CD4-positive, alpha-beta memory T cell (primary cell): ENCODE measurements around the gene SLK. TPM values are rescaled to one million over a fixed set of nuclear protein-coding genes. Genes with fewer than 3 reads are reported as not detected.

Experiments used
- CTCF ChIA-PET: fragments of 350-600 bp; sonication (Branson Sonifier 250); formaldehyde crosslinking; loops from one replicate; lab custom pipeline; 2021; ENCODE audit warnings: inconsistent platforms; ENCODE audit not compliant: partially characterized antibody; lab: Charles Lee
- POLR2A ChIA-PET: fragments of 350-600 bp; sonication (Branson Sonifier 250); formaldehyde crosslinking; loops from one replicate; lab custom pipeline; 2021; ENCODE audit not compliant: partially characterized antibody; lab: Charles Lee
- DNase-seq, 5 donors: peaks; one replicate each; pipeline versions ENCODE4 v3.0.0 to v3.0.0-alpha.2; 2020 to 2022; ENCODE audit warnings: mixed read lengths in 1 of 5
- H3K27ac ChIP-seq: one replicate; pipeline ENCODE4 v1.7.0; 2013; ENCODE audit warnings: low read depth, low read length
- H3K27me3 ChIP-seq: 2 replicates; pipeline ENCODE4 v1.7.0; 2013; ENCODE audit warnings: mild to moderate bottlenecking, low read length, moderate library complexity; ENCODE audit not compliant: insufficient read depth
- H3K36me3 ChIP-seq: 2 replicates; pipeline ENCODE4 v1.7.0; 2013; ENCODE audit warnings: mild to moderate bottlenecking, low read length, moderate library complexity; ENCODE audit not compliant: insufficient read depth
- H3K4me1 ChIP-seq: 2 replicates; pipeline ENCODE4 v1.7.0; 2013; ENCODE audit warnings: mild to moderate bottlenecking, low read length, moderate library complexity; ENCODE audit not compliant: insufficient read depth
- H3K4me3 ChIP-seq, 2 donors: one replicate each; pipeline ENCODE4 v1.7.0; 2013; ENCODE audit warnings: low read length in 2 of 2, mild to moderate bottlenecking in 1 of 2
- H3K9me3 ChIP-seq, 2 donors: one replicate each; pipeline ENCODE4 v1.7.0; 2013; ENCODE audit warnings: low read length in 2 of 2, control low read depth in 1 of 2; ENCODE audit not compliant: control insufficient read depth in 1 of 2
- H3K27ac Mint-ChIP-seq, 7 donors: one replicate each; pipeline ENCODE4 v1.8.0; 2020 to 2021; ENCODE audit warnings: mixed read lengths in 7 of 7, mild to moderate bottlenecking in 6 of 7, inconsistent platforms in 3 of 7, moderate library complexity in 3 of 7
- H3K27me3 Mint-ChIP-seq, 2 donors: one replicate each; pipeline ENCODE4 v1.8.0; 2020 to 2021; ENCODE audit warnings: mixed read lengths in 2 of 2
- H3K36me3 Mint-ChIP-seq, 2 donors: one replicate each; pipeline ENCODE4 v1.8.0; 2020 to 2021; ENCODE audit warnings: mixed read lengths in 2 of 2, inconsistent platforms in 1 of 2, mild to moderate bottlenecking in 1 of 2
- H3K4me1 Mint-ChIP-seq, 4 donors: one replicate each; pipeline ENCODE4 v1.8.0; 2020 to 2021; ENCODE audit warnings: mixed read lengths in 4 of 4, mild to moderate bottlenecking in 1 of 4
- H3K4me3 Mint-ChIP-seq, 8 donors: one replicate each; pipeline ENCODE4 v1.8.0; 2020 to 2021; ENCODE audit warnings: mixed read lengths in 8 of 8, mild to moderate bottlenecking in 7 of 8, moderate library complexity in 6 of 8, inconsistent platforms in 3 of 8
- H3K9me3 Mint-ChIP-seq, 8 donors: one replicate each; pipeline ENCODE4 v1.8.0; 2020 to 2021; ENCODE audit warnings: mixed read lengths in 8 of 8, mild to moderate bottlenecking in 5 of 8, inconsistent platforms in 3 of 8, moderate library complexity in 1 of 8
- intact Hi-C: fragments of 100-400 bp; cut with micrococcal nuclease; formaldehyde crosslinking; loops from one replicate; pipeline ENCODE4 v1.15.1; 2023
- polyA plus RNA-seq, 2 donors: library from polyadenylated mRNA; unstranded; fragments of 300-500 nt; fragmentation: Illumina TruSeq; gene quantifications; one replicate each; pipeline ENCODE4 v1.2.3, GENCODE V29; 2021
- total RNA-seq, 2 experiments: library from RNA; stranded (reverse); gene quantifications; one replicate each; pipeline ENCODE4 v1.2.3, GENCODE V29; 2021

SLK gene
- total and polyA plus RNA-seq, 4 experiments from 2014 or later = 1.6 to 31.1 (median 22.6) TPM

DNA sequence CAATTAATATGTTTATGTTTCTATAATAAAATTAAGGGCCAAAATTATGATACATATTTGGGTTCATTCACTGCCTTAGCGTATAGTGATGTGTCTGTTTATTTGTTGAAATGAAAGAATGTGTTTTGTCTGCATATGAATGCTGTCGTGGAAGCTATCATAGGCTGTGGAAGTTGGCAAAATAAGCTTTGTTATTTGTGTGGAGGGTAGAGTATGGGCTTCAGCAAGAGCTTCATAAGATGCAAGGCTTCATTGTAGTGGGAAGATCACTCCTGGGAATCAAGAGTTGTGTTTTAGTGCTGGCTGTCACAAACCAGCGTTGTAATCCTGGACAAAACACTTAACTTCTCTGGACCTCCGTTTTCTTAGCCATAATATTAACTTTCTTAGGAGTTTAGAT, 2.5 kb downstream of the SLK start:
- POLR2A ChIA-PET = interaction anchor here (1.0 to 3.7 kb wide), 4 partner anchors 14 to 152 kb away, joined by 3 to 18 read pairs (median 8); partner anchors contain the start of gene SFR1

DNA sequence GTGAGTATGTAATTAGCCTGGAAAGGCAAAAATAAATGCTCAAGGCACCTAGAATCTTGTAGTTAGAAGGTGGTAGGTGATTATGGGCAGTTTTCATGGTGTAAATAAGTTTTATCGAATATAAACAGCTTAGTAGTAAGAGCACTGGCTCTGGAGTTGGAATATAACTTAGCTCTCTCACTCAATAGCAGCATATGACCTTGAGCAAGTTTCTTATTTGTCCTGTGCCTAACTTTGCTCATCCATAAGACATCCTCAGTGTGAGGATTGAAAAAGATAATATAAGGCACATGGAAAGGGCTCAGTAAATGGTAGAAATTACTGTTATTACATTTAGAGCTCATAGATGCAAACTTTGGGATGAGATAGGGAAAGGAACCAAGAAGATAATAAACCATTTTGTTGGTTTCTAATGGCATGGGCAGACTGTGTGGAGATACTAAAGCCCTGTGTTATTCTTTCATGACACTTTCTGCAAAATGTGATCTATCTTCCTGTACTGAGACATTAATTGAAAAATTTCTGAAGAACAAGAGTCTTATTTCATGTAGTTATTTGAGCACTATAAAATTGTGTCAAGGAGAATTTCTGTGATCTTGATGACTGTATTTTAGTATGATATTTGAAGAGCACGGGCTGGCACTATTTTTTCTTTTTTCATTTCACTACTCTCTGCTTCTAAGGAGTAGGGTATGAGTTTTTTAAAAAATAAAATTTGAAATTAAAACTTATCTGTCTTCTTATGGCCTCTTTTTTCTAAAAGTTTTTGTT, 3.1 kb downstream of the SLK start:
- H3K4me1 ChIP-seq = peaks cover 50% of the 10 kb centered on the region
- H3K36me3 ChIP-seq = no peaks in the 10 kb centered on the region
- peak overlapping the region; percentile 93 to 100 (median 98) for H3K4me3 Mint-ChIP-seq
- H3K27me3 Mint-ChIP-seq = no peaks in the 10 kb centered on the region
- peaks cover 5 to 16% of the 10 kb centered on the region in 2 donors for H3K36me3 Mint-ChIP-seq
- H3K9me3 ChIP-seq = no peaks in the 10 kb centered on the region
- POLR2A ChIA-PET = interaction anchor here (1.0 to 3.7 kb wide), 4 partner anchors 13 to 151 kb away, joined by 3 to 18 read pairs (median 8); partner anchors contain the start of gene SFR1
- peak overlapping the region; percentile 13 to 48 for H3K4me3 ChIP-seq
- H3K4me1 Mint-ChIP-seq = peaks cover 47 to 75% (median 59%) of the 10 kb centered on the region in 4 donors
- H3K27ac ChIP-seq = peak overlapping the region; percentile 74
- H3K27ac Mint-ChIP-seq = peak overlapping the region in 6 of 7 donors; percentile 17 to 89 (median 76)
- CTCF ChIA-PET = interaction anchor here (0.9 to 1.6 kb wide), 6 partner anchors 13 to 263 kb away, joined by 3 to 6 read pairs (median 4); partner anchors contain the start of gene SFR1
- H3K9me3 Mint-ChIP-seq = peaks cover 0 to 2% (median 0%) of the 10 kb centered on the region in 8 donors
- H3K27me3 ChIP-seq = no peaks in the 10 kb centered on the region
- intact Hi-C loops = loop anchor here (5.0 kb wide), 1 partner anchor 297 kb away; the partner anchor contains the start of gene GSTO2
- no peak for DNase-seq

More for the DNA sequence above, 2.5 kb downstream of the SLK start:
- Mint-ChIP-seq H3K36me3 (peaks cover 3 to 14% of the 10 kb centered on the region in 2 donors), H3K27ac (peak overlapping the region in 6 of 7 donors; percentile 17 to 89 (median 85)), H3K4me3 (peak overlapping the region; percentile 93 to 100 (median 98)), H3K4me1 (peaks cover 45 to 71% (median 56%) of the 10 kb centered on the region in 4 donors), H3K27me3 (no peaks in the 10 kb centered on the region), H3K9me3 (peaks cover 0 to 2% (median 0%) of the 10 kb centered on the region in 8 donors)
- H3K9me3 ChIP-seq = no peaks in the 10 kb centered on the region
- peak overlapping the region; percentile 13 to 48 for H3K4me3 ChIP-seq
- CTCF ChIA-PET = interaction anchor here (0.7 to 1.6 kb wide), 6 partner anchors 14 to 263 kb away, joined by 3 to 6 read pairs (median 4); partner anchors contain the start of gene SFR1
- no peak for DNase-seq
- intact Hi-C loops = loop anchor here (5.0 kb wide), 1 partner anchor 298 kb away; the partner anchor contains the start of gene GSTO2
- H3K4me1 ChIP-seq = peaks cover 48% of the 10 kb centered on the region
- H3K27me3 ChIP-seq = no peaks in the 10 kb centered on the region
- no peaks in the 10 kb centered on the region for H3K36me3 ChIP-seq
- peak overlapping the region; percentile 74 for H3K27ac ChIP-seq

DNA sequence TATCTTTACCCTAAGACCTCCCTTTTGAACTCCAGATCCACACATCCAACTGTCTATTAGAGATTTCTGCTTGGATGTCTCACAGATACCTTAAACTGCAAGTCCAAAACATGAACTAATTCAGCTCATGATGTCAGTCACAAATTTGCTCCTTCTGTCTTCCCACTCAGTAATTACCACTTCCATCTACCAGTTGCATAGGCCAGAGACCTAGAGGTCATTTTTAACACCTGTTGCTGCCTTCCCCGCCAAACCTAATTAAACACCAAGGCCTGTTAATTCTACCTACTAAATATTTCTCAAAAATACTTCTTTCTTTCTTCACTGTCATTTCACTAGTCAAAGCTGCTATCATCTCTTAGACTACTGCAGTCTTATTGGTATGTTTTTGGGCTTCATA, 8.2 kb downstream of the SLK start:
- Mint-ChIP-seq H3K36me3 (peaks cover 6 to 9% of the 10 kb centered on the region in 2 donors), H3K27me3 (no peaks in the 10 kb centered on the region), H3K4me3 (peak overlapping the region in 3 of 8 donors; percentile 1 to 71 (median 33)), H3K27ac (peak overlapping the region in 6 of 7 donors; percentile 3 to 74 (median 58)), H3K4me1 (peaks cover 39 to 64% (median 47%) of the 10 kb centered on the region in 4 donors), H3K9me3 (no peaks in the 10 kb centered on the region)
- Histone ChIP-seq H3K36me3 (no peaks in the 10 kb centered on the region), H3K4me1 (peaks cover 55% of the 10 kb centered on the region), H3K4me3 (no peak overlapping the region), H3K9me3 (no peaks in the 10 kb centered on the region), H3K27me3 (no peaks in the 10 kb centered on the region), H3K27ac (no peak overlapping the region)
- DNase-seq = no peak
- intact Hi-C loops = no loop called here
- ChIA-PET POLR2A (no interaction called here), CTCF (no interaction called here)

DNA sequence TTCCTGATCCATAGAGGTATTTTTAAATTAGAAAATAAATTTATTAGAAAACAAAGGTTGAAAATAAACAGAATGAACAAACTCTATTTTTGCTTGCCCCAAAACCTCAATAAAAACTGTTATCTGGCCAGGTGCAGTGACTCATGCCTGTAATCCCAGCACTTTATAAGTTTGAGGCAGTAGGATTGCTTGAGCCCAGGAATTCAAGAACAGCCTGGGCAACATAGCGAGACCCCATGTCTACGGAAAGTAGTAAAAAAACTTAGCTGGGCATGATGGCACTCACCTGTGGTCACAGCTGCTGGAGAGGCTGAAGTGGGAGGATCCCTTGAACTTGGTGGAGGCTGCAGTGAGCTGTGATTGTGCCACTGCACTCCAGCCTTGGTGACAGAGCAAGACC, 10.3 kb downstream of the SLK start:
- POLR2A ChIA-PET = interaction anchor here (1.0 to 1.3 kb wide), 2 partner anchors 10 to 145 kb away, joined by 4 to 5 read pairs; partner anchors contain the start of genes SFR1 and SLK
- H3K4me1 Mint-ChIP-seq = peaks cover 44 to 64% (median 52%) of the 10 kb centered on the region in 4 donors

DNA sequence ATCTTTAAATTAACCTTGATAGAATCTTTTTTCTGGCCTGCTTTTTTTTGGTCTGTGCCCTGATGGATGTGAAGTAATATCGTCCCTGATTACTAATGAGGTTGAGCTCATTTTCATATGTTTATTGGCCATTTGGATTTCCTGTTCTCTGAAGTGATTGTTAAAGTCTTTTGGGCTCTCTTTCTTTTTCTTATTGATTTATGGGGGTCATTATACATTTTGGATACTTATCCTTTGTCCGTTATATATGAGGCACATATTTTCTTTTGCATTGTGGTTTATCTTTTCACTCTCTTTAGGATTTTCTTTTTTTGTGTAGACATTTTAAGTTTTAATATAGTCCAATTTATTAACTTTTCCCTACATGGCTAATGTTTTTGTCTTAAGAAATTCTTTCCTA, 12.6 kb downstream of the SLK start:
- H3K27ac Mint-ChIP-seq = peak overlapping the region in 2 of 7 donors; percentile 5 to 73
- no peak overlapping the region for H3K4me3 ChIP-seq

More for the DNA sequence above, 10.3 kb downstream of the SLK start:
- Mint-ChIP-seq H3K27ac (no peak overlapping the region), H3K36me3 (peaks cover 6 to 12% of the 10 kb centered on the region in 2 donors), H3K27me3 (no peaks in the 10 kb centered on the region), H3K4me3 (no peak overlapping the region), H3K9me3 (no peaks in the 10 kb centered on the region)
- DNase-seq = no peak
- CTCF ChIA-PET = no interaction called here
- peaks cover 57% of the 10 kb centered on the region for H3K4me1 ChIP-seq
- no peaks in the 10 kb centered on the region for H3K27me3 ChIP-seq
- intact Hi-C loops = no loop called here
- no peaks in the 10 kb centered on the region for H3K9me3 ChIP-seq
- H3K27ac ChIP-seq = no peak overlapping the region
- H3K4me3 ChIP-seq = no peak overlapping the region
- H3K36me3 ChIP-seq = no peaks in the 10 kb centered on the region

DNA sequence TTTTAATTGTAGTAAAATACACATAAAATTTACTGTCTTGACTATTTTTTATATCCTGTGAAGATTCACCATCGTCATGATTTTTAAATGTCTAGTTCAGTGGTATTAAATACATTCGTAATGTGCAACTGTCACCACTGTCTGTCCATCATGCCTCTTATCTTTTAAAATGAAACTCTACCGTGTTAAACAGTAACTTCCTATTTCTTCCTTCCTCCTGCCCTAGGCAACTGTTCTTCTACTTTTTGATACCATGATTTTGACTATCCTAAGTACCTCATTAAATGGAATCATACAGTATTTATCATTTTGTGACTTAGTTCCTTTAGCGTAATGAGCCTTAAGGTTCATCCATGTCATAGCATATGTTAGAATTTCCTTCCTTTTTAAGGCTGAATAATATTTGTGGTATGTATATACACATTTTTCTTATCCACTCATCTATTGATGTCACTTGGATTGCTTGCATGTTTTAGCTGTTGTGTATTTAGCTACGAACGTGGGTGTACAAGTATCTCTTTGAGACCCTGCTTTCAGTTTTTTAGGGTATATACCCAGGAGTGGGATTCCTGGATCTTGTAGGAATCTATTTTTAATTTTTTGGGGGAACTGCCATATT, 13.5 kb downstream of the SLK start:
- H3K4me3 ChIP-seq = no peak overlapping the region
- no peak for DNase-seq
- H3K9me3 ChIP-seq = no peaks in the 10 kb centered on the region
- Mint-ChIP-seq H3K9me3 (no peaks in the 10 kb centered on the region), H3K27me3 (no peaks in the 10 kb centered on the region), H3K4me3 (peak overlapping the region in 1 of 8 donors; percentile 41), H3K36me3 (peaks cover 0 to 3% of the 10 kb centered on the region in 2 donors), H3K27ac (peak overlapping the region in 1 of 7 donors; percentile 37), H3K4me1 (peaks cover 45 to 69% (median 56%) of the 10 kb centered on the region in 4 donors)
- ChIA-PET POLR2A (no interaction called here), CTCF (no interaction called here)
- intact Hi-C loops = no loop called here
- H3K36me3 ChIP-seq = no peaks in the 10 kb centered on the region
- H3K4me1 ChIP-seq = peaks cover 71% of the 10 kb centered on the region
- H3K27ac ChIP-seq = no peak overlapping the region
- no peaks in the 10 kb centered on the region for H3K27me3 ChIP-seq

More for the DNA sequence above, 12.6 kb downstream of the SLK start:
- no peaks in the 10 kb centered on the region for H3K9me3 ChIP-seq
- no peaks in the 10 kb centered on the region for H3K36me3 ChIP-seq
- H3K27ac ChIP-seq = no peak overlapping the region
- POLR2A ChIA-PET = interaction anchor here (0.8 to 1.6 kb wide), 2 partner anchors 13 to 70 kb away, joined by 3 read pairs; no protein-coding TSS in a partner anchor
- no peak for DNase-seq
- Mint-ChIP-seq H3K4me1 (peaks cover 47 to 67% (median 55%) of the 10 kb centered on the region in 4 donors), H3K4me3 (peak overlapping the region in 2 of 8 donors; percentile 2 to 5), H3K27me3 (no peaks in the 10 kb centered on the region), H3K36me3 (peaks cover 6 to 10% of the 10 kb centered on the region in 2 donors), H3K9me3 (no peaks in the 10 kb centered on the region)
- intact Hi-C loops = loop anchor here (2.0 kb wide), 1 partner anchor 13 kb away; no protein-coding TSS in a partner anchor
- peaks cover 68% of the 10 kb centered on the region for H3K4me1 ChIP-seq
- no peaks in the 10 kb centered on the region for H3K27me3 ChIP-seq
- CTCF ChIA-PET = no interaction called here
